Astrocyte (in vitro differentiated cells and primary cell): ENCODE measurements around the gene TAGLN2. TPM values are rescaled to one million over a fixed set of nuclear protein-coding genes. Genes with fewer than 3 reads are reported as not detected.
"Not testable (repeated sequence)": the region's sequence is repeated elsewhere in the genome, so short reads cannot be mapped to it uniquely, and the experiment has no call there.

Experiments used
- DNase-seq: peaks from one replicate; pipeline ENCODE4 v3.0.0-alpha.2; 2010; ENCODE audit warnings: low read depth
- FAIRE-seq: peaks from 2 replicates; lab custom pipeline; 2011; peaks lifted over from hg19 to GRCh38; lab: Jason Lieb, UNC
- H2AFZ ChIP-seq: 2 replicates; pipeline ENCODE4 v1.6.0; 2012; ENCODE audit warnings: low read depth, low read length, inconsistent platforms
- H3K27ac ChIP-seq: 2 replicates; pipeline ENCODE4 v1.5.1; 2011; ENCODE audit warnings: low read depth, low read length, inconsistent platforms
- H3K27me3 ChIP-seq: 2 replicates; pipeline ENCODE4 v1.6.0; 2011; ENCODE audit warnings: low read length, inconsistent platforms; ENCODE audit not compliant: insufficient read depth
- H3K36me3 ChIP-seq: 2 replicates; pipeline ENCODE4 v1.5.1; 2011; ENCODE audit warnings: low read length, inconsistent platforms; ENCODE audit not compliant: insufficient read depth
- H3K4me1 ChIP-seq: 2 replicates; pipeline ENCODE4 v1.5.1; 2011; ENCODE audit warnings: low read length, inconsistent platforms; ENCODE audit not compliant: insufficient read depth
- H3K4me2 ChIP-seq: 2 replicates; pipeline ENCODE4 v1.6.0; 2012; ENCODE audit warnings: low read length, inconsistent platforms
- H3K4me3 ChIP-seq: 2 replicates; pipeline ENCODE4 v1.5.1; 2011; ENCODE audit warnings: low read depth, mild to moderate bottlenecking, low read length, inconsistent platforms; ENCODE audit not compliant: insufficient read depth
- H3K79me2 ChIP-seq: 2 replicates; pipeline ENCODE4 v1.6.0; 2012; ENCODE audit warnings: mild to moderate bottlenecking, low read length, inconsistent platforms; ENCODE audit not compliant: insufficient read depth
- H3K9ac ChIP-seq: 2 replicates; pipeline ENCODE4 v1.6.0; 2012; ENCODE audit warnings: mild to moderate bottlenecking, low read length, inconsistent platforms
- H3K9me3 ChIP-seq: 2 replicates; pipeline ENCODE4 v1.5.1; 2012; ENCODE audit warnings: low read depth, mild to moderate bottlenecking, low read length, inconsistent platforms; ENCODE audit not compliant: insufficient read depth
- H4K20me1 ChIP-seq: 2 replicates; pipeline ENCODE4 v1.6.0; 2012; ENCODE audit warnings: low read length, inconsistent platforms; ENCODE audit not compliant: insufficient read depth
- H3K27ac Mint-ChIP-seq: one replicate; pipeline ENCODE4 v1.8.0; 2021; ENCODE audit warnings: mild to moderate bottlenecking, mixed read lengths; ENCODE audit not compliant: unreplicated experiment
- H3K27me3 Mint-ChIP-seq: one replicate; pipeline ENCODE4 v1.8.0; 2021; ENCODE audit warnings: low read depth, mixed read lengths; ENCODE audit not compliant: unreplicated experiment
- H3K36me3 Mint-ChIP-seq: one replicate; pipeline ENCODE4 v1.8.0; 2021; ENCODE audit warnings: low read depth, mixed read lengths; ENCODE audit not compliant: unreplicated experiment
- H3K4me1 Mint-ChIP-seq: one replicate; pipeline ENCODE4 v1.8.0; 2021; ENCODE audit warnings: low read depth, mixed read lengths; ENCODE audit not compliant: unreplicated experiment
- H3K4me3 Mint-ChIP-seq: one replicate; pipeline ENCODE4 v1.8.0; 2021; ENCODE audit warnings: mild to moderate bottlenecking, moderate library complexity, mixed read lengths; ENCODE audit not compliant: unreplicated experiment
- H3K9me3 Mint-ChIP-seq: one replicate; pipeline ENCODE4 v1.8.0; 2021; ENCODE audit warnings: mild to moderate bottlenecking, mixed read lengths; ENCODE audit not compliant: unreplicated experiment
- EZH2 ChIP-seq: IDR thresholded peaks from 2 replicates; pipeline ENCODE4 v1.6.1; 2012; ENCODE audit warnings: mild to moderate bottlenecking, low read length, inconsistent platforms; ENCODE audit not compliant: insufficient read depth
- total RNA-seq: library from RNA; stranded (reverse); gene quantifications from 2 replicates; pipeline ENCODE4 v1.2.1, GENCODE V29; 2021
- TF ChIP-seq, protein P1 (sequence below): IDR thresholded peaks from 2 replicates; pipeline ENCODE4 v1.5.1; 2011; ENCODE audit warnings: low read depth, mild to moderate bottlenecking, inconsistent platforms, low read length, moderate library complexity; ENCODE audit not compliant: insufficient read depth

Gene TAGLN2
- total RNA-seq, 1 donor from 2014 or later, result 688 TPM

DNA sequence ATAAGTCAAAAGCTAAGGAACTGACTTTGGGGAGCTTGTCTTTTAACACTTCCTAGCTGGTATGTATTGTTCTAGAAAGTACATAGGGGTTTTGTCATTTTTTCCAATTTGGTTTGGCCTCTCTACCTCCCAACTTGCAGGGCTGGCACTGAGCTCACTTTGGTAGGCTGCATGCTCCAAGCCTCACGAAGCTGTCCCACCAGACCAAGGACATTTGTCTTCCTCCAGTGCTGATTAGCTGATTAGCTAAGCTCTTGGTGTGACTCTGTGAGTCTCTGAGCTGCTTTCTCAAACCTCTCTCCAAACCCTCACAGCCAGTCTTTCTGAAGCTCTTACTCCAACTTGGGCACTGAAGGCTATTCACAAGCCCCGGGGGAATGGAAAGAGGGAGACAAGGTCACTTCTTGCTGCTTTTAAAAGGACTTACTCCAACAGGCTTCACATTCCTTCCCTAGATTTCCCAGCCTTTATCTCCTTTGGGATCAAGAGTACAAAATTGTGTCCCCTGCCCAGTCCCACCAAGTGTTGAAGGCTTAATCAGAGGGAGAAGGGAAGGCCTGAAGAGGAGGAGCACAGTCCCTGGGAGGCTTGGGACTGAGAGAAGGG, 24.4 kb downstream of the TAGLN2 start:
- TF ChIP-seq EZH2, result no peak
- TF ChIP-seq, protein P1, sequence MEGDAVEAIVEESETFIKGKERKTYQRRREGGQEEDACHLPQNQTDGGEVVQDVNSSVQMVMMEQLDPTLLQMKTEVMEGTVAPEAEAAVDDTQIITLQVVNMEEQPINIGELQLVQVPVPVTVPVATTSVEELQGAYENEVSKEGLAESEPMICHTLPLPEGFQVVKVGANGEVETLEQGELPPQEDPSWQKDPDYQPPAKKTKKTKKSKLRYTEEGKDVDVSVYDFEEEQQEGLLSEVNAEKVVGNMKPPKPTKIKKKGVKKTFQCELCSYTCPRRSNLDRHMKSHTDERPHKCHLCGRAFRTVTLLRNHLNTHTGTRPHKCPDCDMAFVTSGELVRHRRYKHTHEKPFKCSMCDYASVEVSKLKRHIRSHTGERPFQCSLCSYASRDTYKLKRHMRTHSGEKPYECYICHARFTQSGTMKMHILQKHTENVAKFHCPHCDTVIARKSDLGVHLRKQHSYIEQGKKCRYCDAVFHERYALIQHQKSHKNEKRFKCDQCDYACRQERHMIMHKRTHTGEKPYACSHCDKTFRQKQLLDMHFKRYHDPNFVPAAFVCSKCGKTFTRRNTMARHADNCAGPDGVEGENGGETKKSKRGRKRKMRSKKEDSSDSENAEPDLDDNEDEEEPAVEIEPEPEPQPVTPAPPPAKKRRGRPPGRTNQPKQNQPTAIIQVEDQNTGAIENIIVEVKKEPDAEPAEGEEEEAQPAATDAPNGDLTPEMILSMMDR, result no peak
- no peaks in the 10 kb centered on the region for H3K36me3 Mint-ChIP-seq
- Histone ChIP-seq H3K4me3 (no peak overlapping the region), H3K9me3 (no peaks in the 10 kb centered on the region), H3K79me2 (no peaks in the 10 kb centered on the region), H4K20me1 (no peaks in the 10 kb centered on the region), H2AFZ (no peak overlapping the region), H3K4me2 (no peak overlapping the region), H3K27ac (no peak overlapping the region), H3K27me3 (no peaks in the 10 kb centered on the region), H3K36me3 (no peaks in the 10 kb centered on the region), H3K4me1 (peaks cover 11% of the 10 kb centered on the region), H3K9ac (no peak overlapping the region)
- no peak overlapping the region for H3K27ac Mint-ChIP-seq
- H3K4me1 Mint-ChIP-seq, result peaks cover 18% of the 10 kb centered on the region
- H3K27me3 Mint-ChIP-seq, result peaks cover 7% of the 10 kb centered on the region
- H3K4me3 Mint-ChIP-seq, result no peak overlapping the region
- FAIRE-seq, result no peak
- no peak for DNase-seq
- peaks cover 9% of the 10 kb centered on the region for H3K9me3 Mint-ChIP-seq

GRCh38 chr1:159900086-159900680, 25.1 kb downstream of the TAGLN2 start, which contains the start of gene CFAP45:
Gene CFAP45 (minus strand): TSS chr1:159900165. CDS start chr1:159900098, 67 bp downstream.
- peaks cover 9% of the 10 kb centered on the region for H3K9me3 Mint-ChIP-seq
- H3K27me3 ChIP-seq, result no peaks in the 10 kb centered on the region
- no peaks in the 10 kb centered on the region for H3K36me3 Mint-ChIP-seq
- no peaks in the 10 kb centered on the region for H4K20me1 ChIP-seq
- no peak within 1 kb of the TSS for H2AFZ ChIP-seq
- peaks cover 9% of the 10 kb centered on the region for H3K27me3 Mint-ChIP-seq
- H3K4me2 ChIP-seq, result peak within 1 kb of the TSS; percentile 78
- H3K27ac ChIP-seq, result no peak within 1 kb of the TSS
- no peaks in the 10 kb centered on the region for H3K36me3 ChIP-seq
- no peaks in the 10 kb centered on the region for H3K79me2 ChIP-seq
- H3K4me1 Mint-ChIP-seq, result peaks cover 18% of the 10 kb centered on the region
- peaks cover 11% of the 10 kb centered on the region for H3K4me1 ChIP-seq
- H3K4me3 Mint-ChIP-seq, result no peak within 1 kb of the TSS
- FAIRE-seq (no peak), DNase-seq (peak; percentile 60)
- peak within 1 kb of the TSS; percentile 73 for H3K27ac Mint-ChIP-seq
- H3K4me3 ChIP-seq, result no peak within 1 kb of the TSS
- H3K9me3 ChIP-seq, result no peaks in the 10 kb centered on the region
- TF ChIP-seq, protein P1, result no peak
- TF ChIP-seq EZH2, result no peak
- H3K9ac ChIP-seq, result peak within 1 kb of the TSS; percentile 61

GRCh38 chr1:159899634-159900033, 25.7 kb downstream of the TAGLN2 start:
- not testable (repeated sequence) for H3K9me3 ChIP-seq, H3K36me3 ChIP-seq, H3K27ac ChIP-seq, FAIRE-seq, H2AFZ ChIP-seq, H3K4me3 ChIP-seq, H4K20me1 ChIP-seq, H3K9me3 Mint-ChIP-seq, H3K27me3 ChIP-seq, H3K79me2 ChIP-seq, H3K4me3 Mint-ChIP-seq, DNase-seq, H3K36me3 Mint-ChIP-seq
- Mint-ChIP-seq H3K4me1 (peaks cover 18% of the 10 kb centered on the region), H3K27me3 (peaks cover 12% of the 10 kb centered on the region), H3K27ac (peak overlapping the region; percentile 73)
- Histone ChIP-seq H3K4me2 (peak overlapping the region; percentile 78), H3K4me1 (peaks cover 11% of the 10 kb centered on the region), H3K9ac (peak overlapping the region; percentile 61)
